CD1c-positive myeloid dendritic cell (primary cell): ENCODE results near the gene EEFSEC.

Experiments used
- DNase-seq: peaks from one replicate; pipeline ENCODE4 v3.0.0-alpha.2; 2016; ENCODE audit errors: extremely low spot score

EEFSEC gene, protein sequence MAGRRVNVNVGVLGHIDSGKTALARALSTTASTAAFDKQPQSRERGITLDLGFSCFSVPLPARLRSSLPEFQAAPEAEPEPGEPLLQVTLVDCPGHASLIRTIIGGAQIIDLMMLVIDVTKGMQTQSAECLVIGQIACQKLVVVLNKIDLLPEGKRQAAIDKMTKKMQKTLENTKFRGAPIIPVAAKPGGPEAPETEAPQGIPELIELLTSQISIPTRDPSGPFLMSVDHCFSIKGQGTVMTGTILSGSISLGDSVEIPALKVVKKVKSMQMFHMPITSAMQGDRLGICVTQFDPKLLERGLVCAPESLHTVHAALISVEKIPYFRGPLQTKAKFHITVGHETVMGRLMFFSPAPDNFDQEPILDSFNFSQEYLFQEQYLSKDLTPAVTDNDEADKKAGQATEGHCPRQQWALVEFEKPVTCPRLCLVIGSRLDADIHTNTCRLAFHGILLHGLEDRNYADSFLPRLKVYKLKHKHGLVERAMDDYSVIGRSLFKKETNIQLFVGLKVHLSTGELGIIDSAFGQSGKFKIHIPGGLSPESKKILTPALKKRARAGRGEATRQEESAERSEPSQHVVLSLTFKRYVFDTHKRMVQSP

DNA sequence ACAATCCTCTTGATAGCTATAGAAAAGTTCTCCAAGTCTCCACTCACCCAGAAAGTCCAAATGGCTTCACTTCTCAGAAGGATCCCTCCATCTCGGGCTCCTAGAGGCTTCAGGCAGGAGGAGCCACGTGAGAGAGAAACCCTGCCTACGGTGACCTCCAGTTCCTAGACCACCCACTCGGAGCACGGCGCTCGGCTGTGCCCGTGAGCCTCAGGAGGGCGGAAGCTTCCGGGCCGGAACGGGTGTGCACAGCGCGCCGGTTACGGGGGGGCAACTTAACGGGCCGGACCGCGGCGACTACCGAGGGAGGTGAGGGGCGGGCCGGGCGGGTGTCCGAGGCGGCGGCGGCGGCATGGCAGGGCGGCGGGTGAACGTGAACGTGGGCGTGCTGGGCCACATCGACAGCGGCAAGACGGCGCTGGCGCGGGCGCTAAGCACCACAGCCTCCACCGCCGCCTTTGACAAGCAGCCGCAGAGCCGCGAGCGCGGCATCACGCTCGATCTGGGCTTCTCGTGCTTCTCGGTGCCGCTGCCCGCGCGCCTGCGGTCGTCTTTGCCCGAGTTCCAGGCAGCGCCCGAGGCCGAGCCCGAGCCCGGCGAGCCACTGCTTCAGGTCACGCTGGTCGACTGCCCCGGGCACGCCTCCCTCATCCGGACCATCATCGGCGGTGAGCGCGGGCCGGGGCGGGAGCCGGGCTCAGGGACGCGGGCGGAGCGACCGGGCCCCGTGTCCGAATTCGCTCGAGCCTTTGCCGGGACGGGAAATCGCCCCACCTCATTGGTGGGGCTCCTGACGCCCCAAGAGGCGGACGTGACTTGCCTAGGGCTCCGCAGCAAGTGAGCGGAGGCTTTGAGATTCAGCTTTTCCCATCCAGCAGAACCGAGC is at the start of gene EEFSEC:
EEFSEC (plus strand) TSS at position 326 of the 886 bp plus-strand sequence; CDS start at position 353, 27 bp downstream.
- DNase-seq, result peak; percentile 85

DNA sequence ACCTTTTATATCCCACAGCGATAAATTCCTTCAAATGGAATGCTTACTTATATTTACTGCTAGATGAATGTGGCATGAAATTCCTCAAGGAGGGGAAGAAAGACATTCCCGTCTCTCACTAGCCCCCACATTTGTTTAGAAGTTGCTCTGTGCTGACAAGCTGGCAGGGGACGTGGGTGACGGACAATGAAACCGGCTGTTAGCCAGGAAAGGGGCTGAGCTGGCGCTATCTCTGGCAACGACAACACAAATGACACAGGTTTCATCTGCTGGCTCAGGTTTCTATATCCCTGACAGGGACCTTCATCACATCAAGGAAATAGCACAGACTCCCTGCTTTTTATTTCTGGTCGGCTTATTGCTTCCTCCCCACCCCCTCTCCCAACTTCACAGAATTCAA is 45.4 kb upstream of the EEFSEC start:
- no peak for DNase-seq

DNA sequence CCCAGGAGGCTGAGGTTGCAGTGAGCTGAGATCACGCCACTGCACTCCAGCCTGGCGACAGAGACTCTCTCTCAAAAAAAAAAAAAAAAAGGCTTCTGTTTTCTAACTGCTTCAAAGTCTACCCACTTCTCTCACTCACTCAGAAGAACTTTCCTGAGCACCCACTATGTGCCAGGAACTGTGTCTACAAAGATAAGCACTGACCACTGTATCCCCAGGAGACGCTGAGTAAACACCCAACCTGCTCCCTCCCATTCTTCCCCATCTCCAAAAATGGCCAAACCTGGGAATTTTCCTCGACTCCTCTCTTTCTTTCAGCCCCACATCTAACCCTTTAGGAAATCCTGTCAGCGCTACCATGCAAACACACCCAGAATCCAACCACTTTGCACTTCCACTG is 42.1 kb upstream of the EEFSEC start:
- no peak for DNase-seq

DNA sequence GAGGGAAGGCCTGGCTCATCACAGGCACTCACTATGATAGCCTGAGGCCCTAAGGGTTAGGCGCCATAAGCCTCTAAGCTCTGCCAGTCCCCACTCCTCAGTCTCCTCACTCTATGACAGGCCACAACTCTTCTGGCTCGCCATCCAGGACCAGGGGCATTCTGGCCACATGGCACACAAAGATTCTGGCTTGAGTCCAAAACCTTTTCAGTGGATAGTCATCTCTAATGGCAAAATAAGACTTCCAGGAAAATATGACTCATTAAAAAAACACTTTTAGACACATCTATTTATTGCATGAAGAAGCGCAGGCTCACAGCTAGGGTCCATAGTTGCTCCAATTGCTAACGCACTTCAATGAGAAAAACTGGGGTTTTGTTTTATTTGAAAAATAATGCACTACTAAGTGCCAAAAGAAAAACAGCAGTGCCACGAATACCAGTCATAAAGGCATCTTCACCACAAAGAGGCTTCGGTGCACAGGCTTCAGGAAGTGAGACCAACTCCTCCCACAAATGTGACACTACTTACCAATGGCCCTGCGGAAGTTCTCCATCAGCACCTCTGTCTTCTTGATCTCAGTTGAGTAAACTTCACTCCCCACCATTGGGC is 40.8 kb upstream of the EEFSEC start:
- peak; percentile 35 for DNase-seq

DNA sequence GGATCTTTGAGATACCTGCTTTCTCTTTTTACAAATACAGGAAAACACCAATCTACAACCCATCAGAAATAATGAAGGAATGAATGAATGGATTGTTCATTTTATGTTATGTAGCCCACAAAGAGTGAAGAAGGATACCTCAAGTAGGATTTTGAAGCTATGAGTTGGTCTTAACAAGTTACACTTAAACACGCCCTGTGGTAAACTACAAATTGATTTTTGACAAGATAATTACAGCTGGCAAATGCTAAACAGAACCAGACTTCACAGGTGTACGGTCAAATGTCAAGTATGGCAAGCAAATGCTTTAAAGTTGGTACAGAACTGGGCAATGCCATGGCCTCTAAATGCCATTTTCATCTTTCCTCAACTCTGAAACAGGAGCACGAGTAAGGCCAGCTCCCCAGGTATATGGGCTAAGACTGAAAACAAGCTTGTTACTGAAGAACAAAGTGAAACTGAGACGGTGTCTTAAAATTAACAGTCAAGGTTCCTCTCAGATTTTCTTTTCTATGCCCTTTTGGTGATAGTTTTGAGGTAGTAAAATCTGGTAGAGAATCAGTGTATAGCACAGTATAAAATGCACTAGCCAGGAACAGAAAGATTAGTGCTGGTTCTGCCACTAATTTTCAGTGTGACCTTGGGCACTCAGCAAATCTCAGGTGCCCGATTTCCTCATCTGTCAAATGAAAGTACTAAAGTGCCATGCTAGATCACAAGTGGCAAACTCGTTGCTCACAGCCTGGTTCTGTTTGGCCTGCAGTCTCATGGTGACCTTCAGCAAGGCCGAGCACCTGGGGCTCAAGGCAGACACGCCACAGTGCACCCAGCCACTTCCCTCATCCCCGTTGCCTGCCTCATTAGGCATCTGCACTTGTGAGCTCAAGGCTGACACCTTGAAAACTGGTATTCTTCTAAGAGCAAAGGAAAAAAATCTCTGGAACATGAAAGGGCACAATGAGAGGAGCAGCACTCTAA is 39.2 kb upstream of the EEFSEC start:
- no peak for DNase-seq

DNA sequence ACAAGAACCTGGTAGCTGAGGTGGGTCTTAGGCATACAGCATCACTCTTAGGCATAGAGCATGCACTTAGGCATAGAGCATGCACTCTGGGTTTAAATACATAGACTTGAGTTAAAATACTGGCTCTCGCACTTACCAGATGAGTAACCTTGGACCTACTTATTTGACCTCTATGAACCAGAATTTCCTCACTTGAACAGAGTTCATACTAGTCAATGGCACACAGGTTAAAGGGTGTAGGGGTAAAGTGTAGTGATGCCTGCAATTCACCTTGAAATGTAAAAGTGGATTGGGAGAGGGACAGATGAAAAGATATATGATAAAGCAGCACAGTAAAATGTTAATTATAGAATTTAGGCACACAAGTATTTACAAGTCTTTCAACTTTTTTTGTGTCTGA is 31.3 kb upstream of the EEFSEC start:
- no peak for DNase-seq

DNA sequence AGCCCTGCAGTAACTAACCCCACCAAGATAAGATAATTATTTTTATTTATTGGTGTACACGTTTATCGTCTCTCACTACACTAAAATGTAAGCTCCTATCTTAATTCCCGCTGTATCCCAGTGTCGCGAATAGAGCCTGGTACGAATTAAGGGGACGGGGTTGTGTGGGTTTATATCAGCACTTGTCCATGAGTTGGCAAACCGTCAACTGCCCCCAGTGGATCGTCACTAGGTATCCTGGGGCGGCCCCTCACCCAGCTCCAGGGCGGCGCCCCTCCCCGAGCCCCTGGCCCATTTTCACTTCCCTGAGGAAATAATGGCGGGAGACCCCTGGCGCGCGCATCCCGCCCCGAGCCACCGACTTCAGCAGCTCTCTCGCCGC is 30.1 kb upstream of the EEFSEC start:
- no peak for DNase-seq

DNA sequence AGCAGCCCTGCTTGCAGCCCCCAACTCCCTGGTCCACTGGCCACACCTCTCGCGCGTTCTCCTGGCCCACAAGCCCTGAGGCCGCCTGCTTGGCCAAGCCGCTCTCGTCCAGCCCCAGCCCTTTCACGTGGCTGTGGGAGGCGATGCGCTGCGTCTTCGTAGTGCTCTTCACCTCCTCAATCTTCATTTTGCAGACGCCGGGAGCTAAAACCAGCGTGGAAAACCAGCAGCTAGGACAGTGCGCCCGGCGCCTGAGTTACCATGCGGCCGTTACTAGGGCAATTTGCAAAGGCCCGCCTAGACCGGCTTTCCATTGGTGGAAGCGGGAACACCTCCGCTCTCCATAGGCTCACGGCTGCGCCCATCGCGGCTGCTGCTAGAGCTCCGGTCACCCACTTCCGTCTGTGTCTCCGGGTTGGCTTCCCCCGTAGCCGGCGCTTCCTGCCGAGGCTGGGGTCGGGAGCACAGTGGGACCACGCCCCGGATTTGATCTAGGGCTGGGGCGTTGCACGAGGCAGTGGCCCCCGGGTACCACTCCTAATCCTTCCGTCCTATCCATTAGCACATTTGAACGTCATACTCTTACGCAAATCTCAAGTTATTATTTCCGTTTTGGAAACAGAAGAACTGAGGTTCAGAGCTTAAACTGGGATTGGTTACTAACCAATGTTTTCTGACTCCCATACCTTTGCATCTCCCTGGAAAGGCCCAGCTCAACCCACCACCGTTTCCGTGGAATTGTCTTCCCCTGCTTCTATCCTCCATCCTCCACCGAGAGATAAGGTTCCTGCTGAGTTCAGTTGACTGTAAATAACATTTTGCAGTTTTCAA is 29.5 kb upstream of the EEFSEC start, which contains the start of gene RUVBL1:
RUVBL1 (minus strand) TSS at position 275 of the 831 bp plus-strand sequence; CDS start at position 187, 88 bp downstream.
- DNase-seq, result peak; percentile 98

DNA sequence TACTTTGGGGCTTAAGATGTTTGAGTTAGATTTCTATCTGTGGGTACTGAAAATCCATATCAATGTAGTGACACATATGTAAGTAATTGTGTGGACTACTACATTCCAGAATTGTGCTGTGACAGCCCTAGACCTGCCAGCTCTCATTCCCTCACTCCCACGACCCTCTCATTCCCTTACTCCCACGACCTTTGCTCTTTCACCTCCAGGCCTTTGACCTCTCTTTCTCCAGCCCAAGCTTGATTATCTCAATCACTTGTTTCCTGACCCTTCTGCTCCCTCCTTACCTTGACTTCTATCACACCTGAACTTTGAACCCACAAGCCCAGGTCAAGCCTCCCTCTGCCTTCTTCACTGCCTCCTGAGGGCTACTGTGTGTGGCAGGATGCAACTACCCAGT is 26.0 kb upstream of the EEFSEC start:
- no peak for DNase-seq

DNA sequence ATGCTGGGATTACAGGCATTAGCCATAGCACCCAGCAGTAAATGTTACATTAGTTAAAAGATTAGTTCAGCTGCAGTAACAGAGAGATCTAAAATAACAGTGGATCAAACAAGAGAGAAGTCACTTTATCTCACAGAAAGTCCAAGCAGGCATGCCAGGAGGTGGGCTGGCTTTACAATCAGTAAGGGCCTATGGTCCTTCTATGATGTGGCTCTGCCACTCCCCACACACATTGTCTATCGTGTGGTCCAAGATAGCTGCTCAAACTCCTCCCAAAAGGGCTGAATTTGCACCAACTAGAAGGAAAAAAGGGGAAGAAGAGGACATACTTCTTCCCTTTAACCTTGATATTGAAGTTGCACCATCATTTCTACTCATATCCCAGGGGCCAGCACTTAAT is 25.0 kb upstream of the EEFSEC start:
- DNase-seq, result no peak

DNA sequence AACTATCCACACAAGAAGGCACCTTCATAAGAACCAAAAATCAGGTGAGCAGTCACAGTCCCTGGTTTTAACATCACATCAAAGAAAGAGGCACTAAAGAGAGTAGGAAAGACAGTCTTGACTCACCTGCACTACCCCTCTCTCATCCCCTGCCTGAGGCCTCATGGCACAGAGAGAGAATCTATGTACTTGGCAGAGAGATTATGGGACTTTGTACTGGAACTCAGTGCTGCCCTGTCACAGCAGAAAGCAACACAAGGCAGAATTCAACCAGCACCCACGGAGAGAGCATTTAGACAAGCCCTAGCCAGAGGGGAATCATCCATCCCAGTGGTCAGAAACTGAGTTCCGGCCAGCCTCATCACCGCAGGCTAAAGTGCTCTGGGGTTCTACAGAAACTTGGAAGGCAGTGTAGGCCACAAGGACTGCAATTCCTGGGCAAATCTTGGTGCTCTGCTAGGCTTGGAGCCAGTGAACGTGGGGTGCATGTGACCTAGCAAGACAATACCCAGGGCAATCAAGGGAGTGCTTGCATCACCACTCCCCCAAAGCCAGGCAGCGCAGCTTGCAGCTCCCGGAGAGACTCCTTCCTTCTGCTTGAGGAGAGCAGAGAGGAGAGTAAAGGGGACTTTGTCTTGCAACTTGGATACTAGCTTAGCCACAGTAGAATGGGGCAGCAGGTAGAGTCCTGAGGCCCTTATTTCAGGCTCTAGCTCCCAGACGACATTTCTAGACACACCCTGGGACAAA is 21.2 kb upstream of the EEFSEC start:
- no peak for DNase-seq

DNA sequence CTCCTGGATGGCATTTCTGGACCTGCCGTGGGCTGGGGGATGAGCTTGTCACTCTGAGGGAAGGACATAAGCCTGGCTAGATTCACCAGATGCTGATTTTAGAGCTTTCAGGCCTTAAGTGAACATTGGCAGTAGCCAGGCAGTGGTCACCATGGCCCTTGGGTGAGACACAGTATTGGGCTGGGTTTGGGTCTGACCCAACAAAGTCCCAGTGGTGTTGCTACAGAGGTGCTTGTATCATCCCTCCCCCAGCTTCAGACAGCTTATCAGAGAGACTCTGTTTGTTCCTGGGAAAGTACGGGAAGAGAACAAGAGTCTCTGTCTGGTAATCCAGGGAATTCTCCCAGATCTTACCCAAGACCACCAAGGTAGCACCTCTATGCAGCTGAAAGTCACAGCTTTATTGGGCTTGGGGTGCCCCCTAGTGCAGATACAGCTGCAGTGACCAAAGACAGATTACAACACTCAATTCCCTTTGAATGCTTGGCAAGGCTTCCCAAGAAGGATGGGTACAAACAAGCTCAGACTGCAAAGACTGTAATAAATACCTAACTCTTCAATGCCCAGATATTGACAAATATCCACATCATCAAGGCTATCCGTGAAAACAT is 19.9 kb upstream of the EEFSEC start:
- DNase-seq, result peak; percentile 49

DNA sequence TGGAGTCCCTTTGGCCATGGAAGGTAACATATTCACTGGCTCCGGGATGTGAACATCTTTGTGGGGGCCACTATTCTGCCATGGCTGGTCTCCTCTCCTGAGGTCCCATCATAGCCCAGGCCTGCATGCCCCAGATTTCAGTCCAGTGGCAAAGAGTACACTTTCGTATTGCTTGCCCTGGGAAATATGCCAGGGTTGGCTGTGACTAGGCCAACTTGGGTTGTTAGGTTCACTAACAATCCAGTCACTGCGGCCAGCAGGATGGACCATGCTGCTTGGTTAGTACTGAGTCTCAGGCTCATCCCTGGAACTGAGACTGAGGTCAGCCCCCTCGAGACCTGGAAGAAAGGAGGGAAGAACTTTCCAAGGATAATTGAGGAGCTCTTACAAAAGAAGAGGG is 9.8 kb upstream of the EEFSEC start:
- DNase-seq, result no peak

DNA sequence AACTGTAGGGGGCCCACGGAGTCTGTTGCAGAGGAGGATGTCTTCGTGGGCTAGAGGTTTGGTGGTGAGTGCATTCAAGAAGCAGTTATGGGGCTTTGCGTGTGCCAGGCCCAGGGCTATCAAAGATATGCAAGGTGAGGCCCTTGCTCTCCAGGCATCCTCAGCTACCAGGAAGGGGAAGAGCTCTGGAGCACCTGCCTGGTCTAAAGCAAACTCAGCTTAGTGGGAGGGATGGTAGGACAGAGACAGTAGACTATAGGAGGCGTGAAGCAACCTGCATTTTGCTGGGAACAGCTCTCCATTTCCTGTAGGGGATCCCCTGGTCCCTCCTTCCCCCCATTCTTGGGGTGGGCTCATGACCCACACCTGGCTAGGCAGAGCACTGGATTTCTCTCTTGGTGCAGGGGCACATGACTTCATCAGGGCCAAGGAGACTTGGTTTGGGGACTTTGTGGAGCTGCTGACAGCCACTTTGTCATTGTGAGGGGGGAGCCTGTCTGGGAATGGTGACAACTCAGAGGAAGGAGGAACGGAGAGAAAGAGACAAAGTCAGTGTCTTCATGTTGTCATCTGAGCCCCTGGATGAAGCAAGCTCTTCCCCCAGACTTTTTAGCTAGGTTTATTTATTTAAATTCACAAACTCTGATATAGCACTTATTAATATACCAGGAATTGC is 8.6 kb upstream of the EEFSEC start:
- no peak for DNase-seq

DNA sequence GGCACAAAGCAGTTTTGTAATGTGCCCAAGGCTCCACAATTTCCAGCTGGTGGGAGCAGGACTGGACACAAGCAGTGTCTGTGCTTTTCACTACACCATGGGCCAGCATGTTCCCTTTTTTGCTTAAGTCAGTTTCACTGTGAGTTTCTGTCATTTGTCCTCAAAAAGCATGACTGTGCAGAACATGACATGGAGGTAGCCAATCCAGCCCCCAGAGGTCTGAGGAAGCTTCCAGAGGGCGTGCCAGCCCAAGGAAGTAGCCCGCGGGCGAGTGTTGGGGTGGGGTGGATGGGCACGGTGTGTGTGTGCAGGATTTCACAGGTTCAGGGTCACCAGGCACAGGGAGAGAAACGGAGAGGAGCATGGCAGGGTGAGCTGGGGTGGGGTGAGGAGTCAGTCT is 8.0 kb upstream of the EEFSEC start:
- DNase-seq, result peak; percentile 92

DNA sequence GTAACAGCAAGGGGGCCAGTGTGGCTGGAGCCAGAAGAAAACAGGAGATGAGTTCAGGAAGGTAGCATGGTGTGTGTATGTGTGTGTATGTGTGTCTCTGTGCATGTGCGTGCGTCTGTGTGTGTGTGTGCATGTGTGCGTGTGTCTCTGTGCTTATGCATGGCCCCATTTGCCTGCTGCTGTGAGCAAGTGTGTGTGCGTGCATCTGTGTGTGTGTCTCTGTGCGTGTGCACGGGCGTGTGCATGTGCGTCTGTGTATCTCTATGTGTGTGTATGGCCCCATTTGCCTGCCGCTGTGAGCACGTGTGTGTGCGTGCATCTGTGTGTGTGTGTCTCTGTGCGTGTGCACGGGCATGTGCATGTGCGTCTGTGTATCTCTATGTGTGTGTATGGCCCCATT is 7.1 kb upstream of the EEFSEC start:
- no peak for DNase-seq

DNA sequence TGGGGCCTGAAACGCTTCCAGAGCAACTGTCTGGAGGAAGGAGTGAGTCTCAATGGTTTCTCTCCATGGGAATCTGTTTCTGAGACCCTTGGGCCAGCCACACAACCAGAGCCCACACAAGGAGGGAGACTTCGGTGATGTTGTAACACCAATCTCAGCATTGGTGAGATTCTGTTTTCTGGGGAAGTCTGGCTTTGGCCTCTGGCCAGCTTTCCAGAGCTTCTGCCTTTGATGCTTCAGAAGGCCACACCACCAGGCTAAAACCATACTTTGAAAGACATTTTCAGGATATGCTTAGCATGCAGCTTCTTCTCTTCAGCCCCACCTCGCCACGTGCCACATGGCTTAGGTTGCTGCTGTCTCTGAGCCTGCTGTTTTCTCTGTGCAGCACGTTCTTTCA is 3.6 kb upstream of the EEFSEC start:
- peak; percentile 69 for DNase-seq

DNA sequence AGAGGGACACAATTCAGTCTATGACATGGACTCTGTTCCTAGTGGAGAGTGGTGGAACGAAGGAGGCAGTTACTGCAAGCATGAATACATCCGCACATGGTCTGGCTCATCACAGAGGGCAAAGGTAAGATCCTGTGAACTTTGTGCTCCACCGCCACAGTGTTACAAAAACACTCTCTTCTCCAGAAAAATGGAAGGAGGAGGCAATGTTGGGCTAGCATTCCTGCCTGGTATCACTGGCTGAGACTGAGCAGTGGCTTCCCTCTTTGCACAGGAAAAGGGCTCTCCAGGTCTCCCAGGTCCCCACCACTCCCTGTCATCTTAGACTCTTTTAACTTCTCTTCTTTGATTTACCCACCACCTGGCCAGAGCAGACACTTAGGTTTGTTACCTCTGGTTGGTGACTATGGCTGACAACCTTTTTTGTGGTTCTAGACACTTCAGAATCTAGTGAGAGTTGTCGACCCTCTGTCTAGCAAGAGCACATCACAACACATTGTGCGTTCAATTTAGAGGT is 1.5 kb upstream of the EEFSEC start:
- DNase-seq, result no peak
